IPS-18c (cell line): ENCODE results near the gene FOXO4.

Experiments used
- H3K4me3 ChIP-seq: 2 replicates; pipeline ENCODE4 v1.7.0; 2013; ENCODE audit warnings: low read depth, mild to moderate bottlenecking, low read length, moderate library complexity; ENCODE audit not compliant: insufficient read depth
- H3K9me3 ChIP-seq: one replicate; pipeline ENCODE4 v1.6.1; 2013; ENCODE audit warnings: mild to moderate bottlenecking, low read length, moderate library complexity; ENCODE audit not compliant: control insufficient read depth, insufficient read depth

Gene FOXO4

DNA sequence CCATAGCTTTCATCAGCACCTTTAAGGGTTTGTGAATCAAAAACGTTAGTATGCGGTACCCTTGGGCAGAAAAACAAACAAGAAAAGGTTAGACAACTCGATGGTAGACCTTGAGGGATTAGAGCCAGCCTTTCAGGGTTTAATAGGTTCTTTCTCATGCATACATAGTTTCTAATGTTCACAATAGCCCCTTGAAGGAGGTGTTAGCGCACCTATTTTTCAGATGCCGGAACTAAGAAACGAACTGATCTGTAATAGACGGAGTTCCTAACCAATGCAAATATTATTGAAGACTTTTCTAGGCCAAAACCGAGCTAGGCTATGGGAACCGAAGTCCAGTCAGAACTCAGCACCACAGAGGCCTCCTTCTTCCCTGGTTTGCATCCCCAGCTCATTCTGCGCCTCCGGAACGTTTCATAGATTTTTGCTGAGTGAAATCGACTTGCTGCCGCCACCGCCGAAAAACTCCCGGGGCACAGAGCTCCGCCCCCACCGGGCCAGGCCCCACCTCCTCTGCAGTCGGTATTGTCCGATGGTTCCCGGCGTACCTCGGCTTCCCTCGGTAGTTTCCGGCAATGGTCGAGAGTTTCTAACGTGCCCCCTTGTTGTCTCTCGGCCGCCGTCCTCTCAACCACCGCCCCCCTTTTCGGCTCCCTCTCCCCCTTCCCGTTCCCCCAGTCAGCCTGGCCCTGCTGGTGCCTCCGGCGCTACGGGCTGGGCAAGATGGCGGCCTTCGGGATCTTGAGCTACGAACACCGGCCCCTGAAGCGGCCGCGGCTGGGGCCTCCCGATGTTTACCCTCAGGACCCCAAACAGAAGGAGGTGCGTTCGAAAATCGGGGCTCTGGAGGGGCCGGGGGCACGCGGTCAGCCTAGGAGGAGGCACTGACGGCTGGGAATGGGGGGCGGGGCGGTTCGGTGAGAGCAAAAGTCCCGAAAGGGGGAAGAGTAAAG is 22.7 kb downstream of the FOXO4 start, which contains the start of gene MED12:
TSS of gene MED12 (plus strand) at position 565 of the 953 bp plus-strand sequence. CDS start at position 724, 159 bp downstream.
- peaks cover 9% of the 10 kb centered on the region for H3K9me3 ChIP-seq
- peak within 1 kb of the TSS; percentile 39 for H3K4me3 ChIP-seq

- peaks cover 6% of the 10 kb centered on the region for H3K9me3 ChIP-seq
- H3K4me3 ChIP-seq, result peak overlapping the region; percentile 39
Observed at GRCh38 chrX:71118985-71119535, 23.4 kb downstream of the FOXO4 start.

DNA sequence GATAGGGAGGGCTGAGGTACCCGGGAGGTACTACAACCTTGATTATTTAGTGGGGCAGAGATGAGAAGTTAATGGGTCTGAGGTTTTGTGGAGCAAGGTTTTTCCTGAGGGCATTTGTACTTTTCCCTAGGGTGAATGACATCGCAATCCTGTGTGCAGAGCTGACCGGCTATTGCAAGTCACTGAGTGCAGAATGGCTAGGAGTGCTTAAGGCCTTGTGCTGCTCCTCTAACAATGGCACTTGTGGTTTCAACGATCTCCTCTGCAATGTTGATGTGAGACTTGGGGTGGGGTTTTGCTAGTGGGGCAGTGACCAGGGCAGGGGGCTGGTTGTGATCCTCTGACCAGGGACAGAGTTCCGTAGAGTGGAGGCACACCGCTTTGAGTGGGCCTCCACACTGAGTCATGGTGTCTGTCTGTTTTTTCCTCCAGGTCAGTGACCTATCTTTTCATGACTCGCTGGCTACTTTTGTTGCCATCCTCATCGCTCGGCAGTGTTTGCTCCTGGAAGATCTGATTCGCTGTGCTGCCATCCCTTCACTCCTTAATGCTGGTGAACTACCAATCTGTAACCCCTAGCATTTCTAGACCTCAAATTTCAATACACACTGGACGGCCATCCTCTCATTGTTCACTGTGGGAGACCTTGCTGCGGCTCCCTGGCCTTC is 32.6 kb downstream of the FOXO4 start:
- no peak overlapping the region for H3K4me3 ChIP-seq
- H3K9me3 ChIP-seq, result peaks cover 2% of the 10 kb centered on the region

GRCh38 chrX:71128915-71129765 is 33.5 kb downstream of the FOXO4 start:
- peaks cover 2% of the 10 kb centered on the region for H3K9me3 ChIP-seq
- no peak overlapping the region for H3K4me3 ChIP-seq

DNA sequence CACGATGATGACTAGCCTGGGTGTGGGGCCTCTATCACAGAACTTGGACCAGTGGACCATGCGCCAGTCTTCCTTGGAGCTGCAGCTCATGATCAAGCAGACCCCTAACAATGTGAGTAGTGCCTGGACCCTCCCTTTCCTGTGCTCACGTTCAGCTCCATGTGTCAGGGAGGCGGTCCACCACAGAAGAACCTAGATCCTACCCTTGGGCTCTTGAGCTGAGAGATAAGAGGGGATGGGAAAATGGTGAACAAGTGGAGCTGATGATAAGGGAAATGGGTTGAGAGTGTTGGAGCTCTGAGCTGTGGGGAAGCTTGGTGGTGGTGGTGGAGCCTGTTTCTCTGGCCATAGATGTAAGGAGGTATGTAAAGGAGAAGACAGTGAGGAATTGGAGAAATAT is 35.9 kb downstream of the FOXO4 start:
- Histone ChIP-seq H3K4me3 (no peak overlapping the region), H3K9me3 (peaks cover 3% of the 10 kb centered on the region)

GRCh38 chrX:71140440-71140839 is 44.8 kb downstream of the FOXO4 start:
- Histone ChIP-seq H3K4me3 (no peak overlapping the region), H3K9me3 (no peaks in the 10 kb centered on the region)

GRCh38 chrX:71143508-71143907 is 47.9 kb downstream of the FOXO4 start:
- Histone ChIP-seq H3K4me3 (no peak overlapping the region; the same call in 1 of the 2 replicates), H3K9me3 (no peaks in the 10 kb centered on the region)

DNA sequence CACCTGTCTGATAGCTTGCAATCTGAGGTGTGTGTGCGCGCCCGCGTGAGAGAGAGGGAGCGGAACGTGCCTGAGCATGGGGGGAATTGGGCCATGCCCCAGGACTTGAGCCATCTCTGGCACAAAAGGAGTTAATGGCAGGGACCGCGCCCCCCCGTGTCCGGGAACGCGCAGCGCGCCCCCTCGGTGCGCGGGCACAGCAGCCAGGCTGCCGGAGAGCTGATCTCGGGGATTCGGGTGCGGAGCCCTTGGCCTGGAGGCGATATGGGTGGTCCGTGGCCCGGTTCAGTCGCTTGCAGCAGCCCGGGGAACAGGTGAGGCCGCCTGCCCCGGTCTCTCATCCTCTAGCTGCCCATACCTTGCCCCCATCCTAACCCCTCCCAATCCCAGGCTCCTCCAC is 49.0 kb downstream of the FOXO4 start, which contains the start of gene NLGN3:
TSS of gene NLGN3 (plus strand) at position 191 of the 400 bp plus-strand sequence. CDS start 2,909 bp downstream, outside the sequence.
- Histone ChIP-seq H3K4me3 (peak within 1 kb of the TSS; percentile 61), H3K9me3 (peaks cover 4% of the 10 kb centered on the region)

DNA sequence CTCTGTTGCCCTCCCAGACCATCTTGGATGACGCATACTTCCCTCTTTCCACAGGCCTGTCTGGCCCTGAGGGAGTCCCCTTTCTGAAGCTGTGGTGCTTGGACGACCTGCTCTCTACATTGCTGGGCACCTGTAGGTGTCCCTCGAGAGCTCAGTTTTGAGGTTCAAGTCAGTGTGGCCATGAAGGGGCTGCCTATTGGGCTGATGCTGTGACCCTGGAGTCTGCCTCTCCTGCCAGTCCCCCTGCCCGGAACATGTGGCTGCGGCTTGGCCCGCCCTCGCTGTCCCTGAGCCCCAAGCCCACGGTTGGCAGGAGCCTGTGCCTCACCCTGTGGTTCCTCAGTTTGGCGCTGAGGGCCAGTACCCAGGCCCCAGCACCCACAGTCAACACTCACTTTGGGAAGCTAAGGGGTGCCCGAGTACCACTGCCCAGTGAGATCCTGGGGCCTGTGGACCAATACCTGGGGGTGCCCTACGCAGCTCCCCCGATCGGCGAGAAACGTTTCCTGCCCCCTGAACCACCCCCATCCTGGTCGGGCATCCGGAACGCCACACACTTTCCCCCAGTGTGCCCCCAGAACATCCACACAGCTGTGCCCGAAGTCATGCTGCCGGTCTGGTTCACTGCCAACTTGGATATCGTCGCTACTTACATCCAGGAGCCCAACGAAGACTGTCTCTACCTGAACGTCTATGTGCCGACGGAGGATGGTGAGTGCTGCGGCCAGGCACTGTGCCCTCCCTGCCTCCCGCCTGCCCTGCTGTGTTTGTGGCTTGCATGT is 52.0 kb downstream of the FOXO4 start:
- H3K9me3 ChIP-seq, result peaks cover 10% of the 10 kb centered on the region
- no peak overlapping the region for H3K4me3 ChIP-seq

GRCh38 chrX:71148278-71148663 is 52.6 kb downstream of the FOXO4 start:
- Histone ChIP-seq H3K4me3 (no peak overlapping the region), H3K9me3 (peaks cover 10% of the 10 kb centered on the region)

GRCh38 chrX:71151366-71151765 is 55.7 kb downstream of the FOXO4 start:
- peaks cover 13% of the 10 kb centered on the region for H3K9me3 ChIP-seq
- no peak overlapping the region for H3K4me3 ChIP-seq
